CD4-positive, alpha-beta T cell treated with Interferon gamma for 1 hour (primary cell): ENCODE data around the gene SYT3.
"Not testable (repeated sequence)": the region's sequence is repeated elsewhere in the genome, so short reads cannot be mapped to it uniquely, and the experiment has no call there.

Experiments
- DNase-seq: peaks from one replicate; pipeline ENCODE4 v3.0.0-alpha.2; 2020

The SYT3 gene

DNA sequence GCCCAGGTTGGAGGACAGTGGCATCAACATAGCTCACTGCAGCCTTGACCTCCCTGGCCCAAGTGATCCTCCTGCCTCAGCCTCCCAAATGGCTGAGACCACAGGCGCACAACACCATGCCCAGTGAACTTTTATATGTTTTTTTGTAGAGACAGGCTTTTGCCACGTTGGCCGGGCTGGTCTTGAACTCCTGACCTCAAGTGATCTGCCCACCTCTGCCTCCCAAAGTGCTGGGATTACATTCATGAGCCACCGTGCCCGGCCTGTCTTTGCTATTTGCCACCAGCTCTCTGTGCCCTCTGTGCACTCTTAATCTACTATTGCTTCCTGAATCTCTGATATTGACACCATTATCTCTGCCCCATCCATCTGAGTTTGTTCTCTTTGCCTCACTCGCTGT lies 37.2 kb downstream of the SYT3 start:
- DNase-seq: no peak

DNA sequence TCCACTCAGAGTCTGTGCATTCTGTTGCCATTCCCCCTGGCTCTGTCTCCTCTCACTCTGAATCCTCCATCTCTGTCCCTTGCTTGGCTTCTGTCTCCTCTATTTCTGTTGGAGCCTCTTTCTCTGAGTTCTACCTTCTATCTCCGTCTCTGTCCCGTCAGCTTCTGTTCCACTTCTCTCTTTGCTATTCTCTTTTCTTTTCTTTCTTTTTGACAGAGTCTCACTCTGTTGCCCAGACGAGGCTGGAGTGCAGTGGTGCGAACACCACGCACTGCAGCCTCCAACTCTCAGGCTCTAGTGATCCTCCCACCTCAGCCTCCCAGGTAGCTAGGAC lies 37.6 kb downstream of the SYT3 start:
- no peak for DNase-seq

DNA sequence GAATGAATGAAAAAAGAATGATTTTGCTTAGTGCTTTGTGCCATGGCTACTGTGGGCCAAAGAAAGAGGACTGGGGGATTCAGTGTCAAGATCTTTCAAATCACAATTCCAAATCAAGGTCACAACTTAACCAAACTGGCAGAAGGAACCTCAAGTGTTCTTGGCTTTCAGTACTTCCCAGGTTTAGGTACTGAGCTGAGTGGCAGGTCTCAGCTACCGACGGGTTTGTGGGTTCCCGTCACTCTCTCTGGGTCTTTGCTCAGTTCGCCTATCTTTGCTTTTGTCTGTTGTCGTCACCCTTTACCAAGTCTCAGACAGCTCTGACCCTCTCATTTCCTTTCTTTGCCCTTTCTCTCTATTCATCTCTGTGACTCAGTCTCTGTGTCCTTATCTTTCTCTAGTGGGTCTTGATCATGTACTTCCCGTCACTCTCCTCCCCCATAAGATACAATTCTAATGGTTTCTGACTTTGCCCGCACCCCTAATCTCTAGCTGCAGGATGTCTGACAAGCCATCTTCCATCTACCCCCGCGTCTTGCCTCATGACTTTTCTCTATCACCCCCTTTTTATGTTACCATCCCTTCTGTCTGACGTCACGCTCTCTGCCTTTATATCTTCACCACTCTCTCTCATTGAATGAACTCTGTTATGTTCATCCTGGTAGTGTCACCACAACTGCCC lies 38.1 kb downstream of the SYT3 start:
- no peak for DNase-seq

DNA sequence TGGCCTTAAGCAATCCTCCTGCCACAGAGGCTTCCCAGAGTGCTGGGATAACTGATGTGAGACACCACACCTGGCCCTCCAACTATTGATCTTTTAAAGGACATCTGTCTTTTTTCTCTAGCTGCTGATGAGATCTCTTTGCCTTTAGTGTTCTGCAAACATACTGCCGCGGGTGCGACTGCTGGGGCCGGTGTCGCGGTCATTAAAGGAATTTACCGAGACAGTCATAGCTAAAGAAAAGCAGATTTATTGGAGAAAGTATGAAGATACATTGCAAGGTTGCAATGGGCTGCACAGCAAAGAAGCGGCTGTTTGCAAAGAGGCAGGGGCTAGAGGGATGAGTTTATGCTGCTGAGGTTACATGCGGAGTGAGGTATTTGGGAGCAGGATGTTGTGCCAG lies 40.3 kb downstream of the SYT3 start:
- DNase-seq: no peak

DNA sequence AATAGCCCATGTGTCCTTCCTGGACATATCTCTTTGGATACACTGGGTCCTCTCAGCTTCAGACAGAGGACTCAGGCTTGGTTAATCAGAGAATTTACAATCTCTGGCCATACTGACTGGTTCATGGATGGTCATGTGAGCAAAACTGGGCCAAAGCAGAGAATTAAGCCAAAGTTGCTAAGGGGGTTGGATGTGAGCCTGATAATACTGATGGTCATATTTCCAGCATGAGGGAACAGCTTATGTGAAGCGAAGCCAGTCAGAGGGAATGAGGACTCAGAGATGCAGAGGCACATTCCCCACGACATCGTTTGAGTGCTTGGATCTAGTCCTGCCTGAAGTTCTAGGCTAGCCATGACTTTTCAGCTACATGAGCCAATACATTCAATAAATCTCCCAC lies 49.5 kb downstream of the SYT3 start:
- DNase-seq: no peak

DNA sequence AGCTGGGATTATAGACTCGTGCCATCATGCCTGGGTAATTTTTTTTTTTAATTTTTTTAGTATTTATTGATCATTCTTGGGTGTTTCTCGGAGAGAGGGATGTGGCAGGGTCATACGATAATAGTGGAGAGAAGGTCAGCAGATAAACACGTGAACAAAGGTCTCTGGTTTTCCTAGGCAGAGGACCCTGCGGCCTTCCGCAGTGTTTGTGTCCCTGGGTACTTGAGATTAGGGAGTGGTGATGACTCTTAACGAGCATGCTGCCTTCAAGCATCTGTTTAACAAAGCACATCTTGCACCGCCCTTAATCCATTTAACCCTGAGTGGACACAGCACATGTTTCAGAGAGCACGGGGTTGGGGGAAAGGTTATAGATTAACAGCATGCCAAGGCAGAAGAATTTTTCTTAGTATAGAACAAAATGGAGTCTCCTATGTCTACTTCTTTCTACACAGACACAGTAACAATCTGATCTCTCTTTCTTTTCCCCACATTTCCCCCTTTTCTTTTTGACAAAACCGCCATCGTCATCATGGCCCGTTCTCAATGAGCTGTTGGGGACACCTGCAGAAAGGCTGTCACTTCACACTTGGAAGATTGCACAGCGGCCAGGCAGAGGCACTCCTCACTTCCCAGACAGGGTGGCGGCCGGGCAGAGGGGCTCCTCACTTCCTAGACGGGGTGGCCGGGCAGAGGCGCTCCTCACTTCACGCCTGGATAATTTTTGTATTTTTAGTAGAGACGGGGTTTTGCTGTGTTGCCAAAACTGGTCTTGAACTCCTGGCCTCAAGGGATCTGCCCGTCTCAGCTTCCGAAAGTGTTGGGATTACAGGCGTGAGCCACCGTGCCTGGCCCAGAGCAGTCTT lies 57.7 kb downstream of the SYT3 start:
- DNase-seq: not testable (repeated sequence)

DNA sequence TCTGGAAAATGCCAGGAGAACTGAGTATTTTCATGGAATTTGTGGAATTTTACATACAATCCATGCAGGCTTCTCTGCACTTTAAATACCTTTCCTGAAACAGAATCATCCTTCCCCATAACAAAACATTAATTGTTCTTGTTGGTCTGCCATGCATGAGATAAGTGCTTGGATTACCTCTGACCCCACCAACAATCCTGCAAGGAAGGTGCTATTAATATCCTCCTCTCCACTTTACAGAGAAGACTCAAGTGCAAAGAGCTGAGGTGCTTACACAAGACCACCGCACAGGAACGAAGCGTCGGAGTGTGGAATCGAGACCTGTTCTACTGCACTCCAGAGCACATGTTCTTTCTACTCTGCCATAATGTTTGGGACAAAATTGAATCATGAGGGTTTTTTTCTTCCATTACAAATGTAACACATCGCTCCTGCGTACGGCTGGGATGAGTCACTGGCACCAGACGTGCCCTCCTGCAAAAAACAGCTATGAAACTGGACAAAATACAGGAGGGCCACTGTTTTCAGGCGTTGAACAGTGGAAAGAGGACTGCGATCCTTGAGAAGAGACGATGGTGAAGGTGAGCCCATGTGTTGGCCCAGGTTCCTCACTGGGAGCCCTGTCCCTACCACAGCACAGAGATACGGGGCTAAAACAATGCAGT lies 58.6 kb downstream of the SYT3 start:
- no peak for DNase-seq

DNA sequence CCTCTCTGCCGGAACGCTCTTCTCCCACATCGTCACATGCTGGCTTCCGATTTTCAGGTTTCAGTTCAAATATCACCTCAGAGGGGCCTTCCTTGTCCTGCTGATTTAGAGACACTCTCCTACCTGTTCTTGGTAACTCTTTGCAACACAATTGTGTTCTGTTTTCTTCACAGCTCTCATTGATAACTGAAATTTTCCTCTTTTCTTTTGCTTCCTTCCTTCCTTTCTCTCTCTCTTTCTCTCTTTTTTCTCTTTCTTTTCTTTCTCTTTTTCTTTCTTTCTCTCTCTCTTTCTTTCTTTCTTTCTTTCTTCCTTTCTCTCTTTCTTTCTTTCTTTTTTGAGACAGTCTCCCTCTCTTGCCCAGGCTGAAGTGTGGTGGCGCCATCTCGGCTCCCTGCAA lies 59.4 kb downstream of the SYT3 start:
- no peak for DNase-seq

DNA sequence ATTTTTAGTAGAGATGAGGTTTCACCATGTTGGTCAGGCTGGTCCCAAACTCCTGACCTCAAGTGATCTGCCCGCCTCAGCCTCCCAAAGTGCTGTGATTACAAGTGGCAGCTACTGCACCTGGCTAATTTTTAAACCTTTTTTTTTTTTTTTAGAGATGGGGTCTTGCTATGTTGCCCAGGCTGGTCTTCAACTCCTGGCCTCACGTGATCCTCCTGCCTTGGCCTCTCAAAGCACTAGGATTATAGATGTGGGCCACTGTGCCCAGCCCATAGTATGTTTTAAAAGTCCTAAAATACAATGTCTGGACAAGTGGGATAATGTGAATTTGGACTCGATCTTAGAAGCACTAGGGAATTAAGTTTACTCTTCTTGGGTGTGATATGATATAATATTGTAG lies 62.9 kb downstream of the SYT3 start:
- DNase-seq: not testable (repeated sequence)

DNA sequence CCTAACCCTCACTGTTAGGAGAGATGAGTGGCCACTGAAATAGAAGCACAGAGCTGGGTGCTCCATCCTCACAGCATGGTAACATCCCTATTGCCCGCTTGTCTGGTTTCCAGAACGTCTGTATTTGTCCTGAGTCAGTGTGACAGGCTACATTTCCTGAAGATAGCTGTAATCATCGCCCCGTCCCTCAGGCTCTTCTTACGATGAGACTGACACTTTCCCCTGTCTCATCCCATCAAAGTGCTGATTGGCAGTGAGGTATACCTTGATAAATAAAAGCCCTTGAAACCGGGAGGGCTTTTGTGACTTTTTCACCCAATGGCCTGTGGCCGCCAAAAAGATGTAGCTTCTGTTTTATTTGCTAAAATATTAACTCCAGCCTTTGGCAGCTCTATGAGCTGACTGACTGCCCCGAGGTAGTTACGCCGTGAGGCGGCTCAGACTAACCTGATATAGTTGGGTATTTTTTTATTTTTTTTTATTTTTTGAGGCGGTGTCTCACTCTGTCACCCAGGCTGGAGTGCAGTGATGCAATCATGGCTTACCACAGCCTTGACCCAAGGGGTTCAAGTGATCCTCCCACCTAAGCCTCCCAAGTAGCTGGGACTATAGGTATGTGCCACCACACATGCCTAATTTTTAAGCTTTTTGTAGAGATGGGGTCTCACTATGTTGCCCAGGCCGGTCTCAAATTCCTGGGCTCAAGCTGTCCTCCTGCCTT lies 65.8 kb downstream of the SYT3 start:
- no peak for DNase-seq
